ENCODE data around the gene NCKAP5.

Gene NCKAP5

DNA sequence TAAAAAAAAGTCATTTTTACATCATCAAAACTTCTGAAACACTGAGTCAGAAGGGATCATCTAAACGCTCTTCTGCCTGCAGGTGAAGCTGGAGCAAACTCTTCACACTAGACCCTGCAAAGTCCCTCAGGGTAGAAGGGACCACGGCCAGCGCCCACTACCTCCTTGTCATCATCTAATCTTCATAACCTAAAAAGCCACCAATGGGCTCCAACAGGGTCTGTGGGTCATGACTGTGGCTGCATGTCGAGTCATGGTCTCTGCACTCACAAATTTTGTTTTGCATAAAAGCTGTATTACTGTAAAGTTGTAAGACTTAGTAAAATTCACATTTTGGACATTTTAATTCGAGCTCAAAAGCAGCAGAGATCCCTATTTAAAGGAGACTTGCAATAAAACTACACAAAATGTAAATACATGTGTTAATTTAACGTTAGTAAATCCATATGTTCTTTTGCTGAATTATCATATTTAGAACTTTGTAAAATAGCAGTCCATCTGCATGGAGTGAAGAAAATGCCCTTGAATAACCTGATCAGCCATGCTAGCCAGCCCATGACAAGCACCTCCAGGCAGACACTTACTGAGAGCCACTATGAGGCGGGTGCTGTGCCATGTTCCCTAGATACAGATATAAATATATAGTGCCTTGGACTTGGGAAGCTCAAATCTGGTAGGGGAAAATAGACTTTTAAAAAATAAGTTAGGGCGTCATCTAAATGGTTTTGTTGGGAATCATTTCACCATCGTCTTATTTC lies 461.0 kb downstream of the NCKAP5 start:
- DNase-seq (ENCODE audit: low read depth in 1 of 2, low spot score in 1 of 2): no peak

DNA sequence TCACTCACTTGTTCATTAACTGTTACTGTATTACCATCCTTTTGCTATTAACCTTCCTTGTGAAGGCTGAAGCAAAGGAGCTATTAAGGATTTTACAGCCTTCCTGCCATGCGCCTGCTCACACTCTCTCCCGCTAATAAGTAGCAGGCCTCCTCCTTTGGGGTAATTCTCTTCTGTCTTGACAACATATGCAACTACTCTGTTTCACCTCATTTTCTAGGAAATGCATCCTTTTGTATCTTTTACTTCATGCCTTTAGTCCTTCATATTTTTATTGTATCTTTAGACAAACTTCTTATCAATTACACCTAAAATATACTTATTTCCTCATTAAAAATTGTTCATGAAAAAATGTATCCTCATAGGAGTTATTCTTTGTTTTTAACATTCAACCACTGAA lies 463.4 kb downstream of the NCKAP5 start:
- DNase-seq (ENCODE audit: low read depth in 1 of 2, low spot score in 1 of 2): no peak

DNA sequence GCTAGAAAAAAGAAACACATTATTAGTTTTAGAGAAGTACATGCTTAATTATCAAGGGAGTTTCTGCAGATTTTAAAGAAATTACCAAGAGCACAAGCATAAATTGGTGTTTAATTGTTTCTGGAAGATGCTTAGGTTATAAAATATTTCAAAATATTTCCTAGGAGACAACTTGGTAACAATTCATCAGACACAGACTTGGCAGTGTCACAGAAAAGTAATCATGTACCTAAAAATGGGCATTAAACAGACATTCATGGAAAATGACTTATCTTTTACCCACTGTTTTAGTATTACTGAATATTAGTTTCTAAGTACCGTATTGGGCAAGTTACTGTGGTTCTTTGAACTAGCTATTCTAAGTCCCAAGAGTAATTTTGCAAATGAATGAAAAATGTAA lies 469.5 kb downstream of the NCKAP5 start:
- no peak for DNase-seq (ENCODE audit: low read depth in 1 of 2, low spot score in 1 of 2)

DNA sequence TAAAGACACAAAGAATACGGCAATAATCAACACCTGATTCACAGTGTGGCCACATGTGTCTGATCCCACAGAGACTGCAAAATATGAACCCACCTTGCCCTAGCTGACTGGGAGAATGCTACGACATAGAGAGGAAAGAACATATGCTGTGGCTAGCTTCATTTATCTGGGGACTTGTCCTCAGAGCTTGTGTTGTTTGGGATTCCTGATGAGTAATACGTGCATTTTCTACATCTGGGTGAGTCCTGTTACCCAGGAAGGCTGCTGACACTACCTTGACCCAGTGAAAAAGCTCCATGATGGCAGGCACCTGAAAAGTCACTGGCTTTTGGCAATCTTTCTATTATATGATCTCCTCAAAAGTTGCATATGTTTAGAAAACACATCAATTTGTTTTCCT lies 470.6 kb downstream of the NCKAP5 start:
- no peak for DNase-seq (ENCODE audit: low read depth in 1 of 2, low spot score in 1 of 2)

DNA sequence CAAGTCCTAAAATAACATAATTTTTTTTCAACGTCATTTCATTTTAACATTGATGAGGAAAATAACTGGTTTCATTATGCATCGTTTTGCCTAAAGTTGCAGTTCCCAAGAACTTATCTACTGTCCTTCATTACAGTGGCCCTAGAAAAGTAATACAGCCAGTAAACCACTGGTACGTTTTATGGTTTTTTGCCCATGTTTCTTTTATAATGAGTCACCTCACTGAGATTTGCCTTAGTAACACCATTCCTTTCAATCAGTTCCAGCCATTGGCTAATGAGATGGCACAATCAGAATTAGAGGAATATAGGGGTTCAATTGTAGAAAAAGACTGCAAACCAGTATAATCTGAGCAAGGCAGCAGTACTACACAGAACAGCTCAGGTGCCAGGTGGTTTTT lies 475.7 kb downstream of the NCKAP5 start:
- DNase-seq (ENCODE audit: low read depth in 1 of 2, low spot score in 1 of 2): no peak

DNA sequence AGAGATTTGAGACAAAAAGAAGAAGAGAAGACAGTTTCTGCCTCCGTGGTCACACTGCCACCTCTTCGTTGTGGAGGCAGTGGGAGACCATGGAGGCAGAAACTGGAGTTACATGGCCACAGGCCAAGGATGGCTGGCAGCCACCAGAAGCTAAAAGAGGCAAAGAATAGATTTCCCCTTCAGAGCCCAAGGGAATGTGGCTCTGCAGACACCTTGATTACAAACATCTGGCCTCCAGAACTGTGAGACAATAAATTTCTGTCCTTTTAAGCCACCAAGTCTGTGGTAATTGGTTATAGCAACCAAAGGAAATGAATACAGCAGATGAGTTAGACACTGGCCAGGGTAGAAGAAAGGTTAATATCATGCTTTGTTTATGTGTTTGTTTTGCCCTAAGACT lies 477.9 kb downstream of the NCKAP5 start:
- no peak for DNase-seq (ENCODE audit: low read depth in 1 of 2, low spot score in 1 of 2)

DNA sequence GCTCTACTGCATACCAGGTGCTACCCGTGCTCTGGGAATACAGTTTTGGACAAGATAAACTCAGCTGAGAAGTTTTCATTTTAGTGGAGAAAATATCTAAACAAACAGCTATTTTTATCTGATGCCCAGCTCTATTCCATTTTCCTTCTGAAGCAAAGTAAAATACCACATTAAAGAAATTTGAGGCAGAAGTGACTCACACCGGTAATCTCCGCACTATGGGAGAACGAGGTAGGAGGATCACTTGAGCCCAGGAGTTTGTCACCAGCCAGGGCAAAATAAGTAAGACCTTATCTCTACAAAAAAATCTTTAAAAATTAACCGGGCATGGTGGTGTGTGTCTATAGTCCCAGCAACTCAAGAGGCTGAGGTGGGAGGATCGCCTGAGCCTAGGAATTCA lies 482.1 kb downstream of the NCKAP5 start:
- no peak for DNase-seq (ENCODE audit: low read depth in 1 of 2, low spot score in 1 of 2)

DNA sequence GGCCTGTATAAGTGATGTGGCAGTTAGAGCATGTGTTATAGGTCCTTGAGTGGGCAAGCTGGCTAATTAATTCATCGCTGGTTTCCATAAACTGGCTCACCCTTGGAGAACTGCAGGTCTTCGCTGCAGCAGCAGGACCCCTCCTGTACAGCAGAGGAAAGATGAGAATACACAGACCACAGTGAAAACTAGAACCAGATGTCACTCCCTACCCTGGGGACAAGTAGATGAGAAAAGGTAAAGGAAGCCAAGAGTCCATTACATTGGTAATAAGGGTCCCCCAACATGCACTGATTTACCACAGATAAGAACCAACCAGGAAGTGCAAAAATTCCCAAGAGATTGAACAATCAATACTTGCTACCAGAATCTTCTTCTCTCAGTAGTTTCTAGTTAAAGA lies 482.6 kb downstream of the NCKAP5 start:
- no peak for DNase-seq (ENCODE audit: low read depth in 1 of 2, low spot score in 1 of 2)

DNA sequence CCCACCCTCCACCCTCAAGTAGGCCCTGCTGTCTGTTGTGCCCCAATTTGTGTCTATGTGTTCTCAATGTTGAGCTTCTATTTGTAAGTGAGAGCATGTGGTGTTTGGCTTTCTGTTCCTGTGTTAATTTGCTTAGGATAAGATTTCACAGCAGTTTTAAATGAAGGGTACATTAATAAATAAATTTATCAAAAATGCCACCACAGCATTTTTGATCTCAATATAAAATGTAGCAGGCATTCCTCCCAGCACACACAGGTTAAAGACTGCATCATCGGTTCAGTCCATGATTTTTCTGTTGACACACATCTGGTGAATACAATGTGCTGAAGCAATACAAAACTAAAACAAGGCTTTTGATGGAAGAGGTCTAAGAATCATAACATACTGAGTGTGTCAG lies 486.2 kb downstream of the NCKAP5 start:
- no peak for DNase-seq (ENCODE audit: low read depth in 1 of 2, low spot score in 1 of 2)

DNA sequence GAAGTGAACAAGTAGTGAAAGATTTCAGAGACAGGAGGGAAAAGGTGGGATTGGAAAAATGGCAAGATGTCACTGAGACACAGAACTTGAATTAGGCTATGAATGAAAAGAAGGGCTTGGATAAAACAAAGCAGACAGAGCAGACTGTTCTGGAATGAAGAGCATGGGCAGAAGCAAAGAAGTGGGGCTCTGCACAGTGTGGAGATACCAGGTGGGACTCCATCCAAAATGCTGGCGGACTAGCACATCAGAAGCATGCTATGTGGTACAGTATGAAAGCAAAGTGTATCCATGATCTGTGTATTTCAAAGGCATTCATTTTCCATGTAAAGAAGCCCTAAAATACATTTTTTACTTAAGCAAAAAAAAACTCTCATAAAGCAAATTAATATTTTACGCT lies 487.4 kb downstream of the NCKAP5 start:
- DNase-seq (ENCODE audit: low read depth in 1 of 2, low spot score in 1 of 2): no peak

DNA sequence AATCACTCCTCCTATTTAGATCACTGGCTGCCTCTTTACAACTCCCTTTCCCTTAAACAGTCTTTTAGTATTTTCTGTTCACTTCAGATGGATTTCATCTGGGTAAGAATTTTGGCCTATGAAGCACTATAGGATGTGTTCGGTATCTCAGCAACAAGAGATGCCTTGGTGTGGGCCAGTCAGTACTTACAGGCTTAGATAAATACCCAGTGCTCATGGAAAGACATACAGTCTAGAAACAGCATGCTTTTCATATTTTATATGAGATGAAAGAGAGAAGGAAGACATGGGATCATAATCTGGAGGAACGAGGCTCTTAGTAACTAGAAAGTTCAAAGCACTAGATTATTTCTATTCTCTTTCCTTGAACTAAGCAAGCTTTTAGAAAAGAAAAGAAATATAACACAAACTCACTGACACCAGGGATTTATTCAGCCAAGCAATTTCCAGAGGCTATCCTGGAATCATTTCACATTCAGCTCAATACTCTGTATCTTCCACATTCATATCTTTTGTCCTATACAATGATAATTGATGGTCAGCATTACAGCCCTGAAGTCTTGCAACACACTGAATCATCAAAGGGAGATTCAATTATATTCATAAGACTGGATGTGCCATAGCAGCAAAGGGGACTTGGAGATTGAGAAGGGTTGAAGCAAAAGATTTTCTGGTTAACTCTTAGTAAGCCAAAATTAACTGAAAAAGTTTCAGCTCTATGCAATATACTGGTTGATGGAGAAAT lies 489.4 kb downstream of the NCKAP5 start:
- no peak for DNase-seq (ENCODE audit: low read depth in 1 of 2, low spot score in 1 of 2)

DNA sequence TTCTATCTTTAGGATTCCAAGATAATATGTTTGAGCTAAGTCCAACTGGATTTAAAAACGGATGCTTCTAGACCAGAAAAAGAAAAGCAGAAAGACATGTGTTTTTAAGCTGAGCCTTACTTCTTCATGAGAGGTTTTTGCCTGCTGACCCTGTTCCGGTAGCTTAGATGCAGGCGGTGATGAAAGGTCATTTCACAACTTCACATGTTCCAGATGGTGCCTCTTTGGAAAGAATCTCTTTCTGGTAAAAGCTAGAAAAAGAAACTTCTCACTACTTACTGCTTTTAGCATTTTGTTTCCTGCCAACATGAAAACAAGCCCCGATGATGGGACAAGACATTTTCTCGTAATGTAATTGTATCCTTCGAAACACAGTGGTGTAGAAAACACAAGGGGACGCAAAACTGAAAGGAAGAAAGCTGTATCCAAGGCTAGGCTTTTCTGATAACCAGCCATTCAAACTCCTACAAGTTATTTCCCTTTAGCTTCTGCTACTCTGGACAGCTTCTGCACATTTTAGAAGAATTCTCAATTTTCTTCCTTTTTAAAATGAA lies 490.9 kb downstream of the NCKAP5 start:
- DNase-seq (ENCODE audit: low read depth in 1 of 2, low spot score in 1 of 2): no peak

DNA sequence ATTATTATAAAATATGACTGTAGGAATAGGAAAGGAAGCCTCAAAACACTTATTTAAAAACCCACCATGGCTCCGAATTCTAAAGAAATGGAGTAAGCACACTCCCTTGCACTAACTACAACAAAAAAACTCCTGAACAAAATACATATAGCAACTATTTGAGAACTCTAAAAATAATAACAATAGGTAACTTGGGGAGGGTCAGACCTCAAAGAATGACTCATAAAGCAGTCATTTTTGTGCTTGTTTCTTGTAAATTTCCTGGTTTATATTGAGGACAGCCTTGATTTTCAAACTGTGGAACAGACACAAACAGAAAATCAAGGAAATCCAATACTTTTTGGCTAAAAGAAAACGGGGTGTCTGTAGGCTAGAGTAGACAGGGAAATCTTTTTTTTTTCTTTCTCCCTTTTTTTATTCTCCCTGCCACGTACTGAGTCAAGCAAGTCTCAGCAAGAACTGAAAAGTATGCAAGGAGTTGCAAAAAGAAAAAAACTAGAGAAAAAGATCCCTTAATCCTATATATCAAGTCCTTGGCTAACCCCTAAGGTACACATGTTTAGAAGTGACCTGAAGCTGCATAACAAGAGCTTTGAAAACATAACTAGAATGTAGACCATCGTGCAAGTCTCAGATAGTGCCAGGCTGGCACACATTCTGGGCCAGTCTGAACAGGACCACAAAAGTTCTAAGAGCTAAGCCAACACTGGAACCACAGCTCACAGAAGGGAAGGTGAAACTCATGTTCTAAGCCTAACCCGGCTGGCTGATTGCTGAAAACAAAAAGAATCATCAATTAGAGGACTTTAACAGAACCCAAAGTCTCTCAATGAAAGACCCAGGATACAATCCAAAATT lies 495.2 kb downstream of the NCKAP5 start:
- no peak for DNase-seq (ENCODE audit: low read depth in 1 of 2, low spot score in 1 of 2)

DNA sequence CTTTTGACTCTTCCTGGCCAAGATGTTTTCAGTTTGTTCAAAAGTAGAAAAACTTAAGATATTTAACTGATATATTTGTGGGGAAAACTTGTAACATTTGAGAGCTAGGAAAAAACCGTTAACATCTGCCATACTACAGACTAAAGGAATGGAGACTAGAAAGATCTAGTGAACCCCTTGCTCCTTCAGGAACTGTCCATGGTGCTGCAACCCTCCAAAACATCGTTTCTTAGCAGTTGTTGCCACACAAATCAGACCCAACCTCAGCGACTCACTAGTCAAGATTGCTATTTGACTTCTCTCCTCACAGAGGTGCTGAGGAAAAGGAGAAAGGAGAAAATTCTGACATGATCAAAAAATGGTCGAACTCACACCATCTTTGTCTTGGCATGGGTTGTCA lies 504.5 kb downstream of the NCKAP5 start:
- no peak for DNase-seq (ENCODE audit: low read depth in 1 of 2, low spot score in 1 of 2)

DNA sequence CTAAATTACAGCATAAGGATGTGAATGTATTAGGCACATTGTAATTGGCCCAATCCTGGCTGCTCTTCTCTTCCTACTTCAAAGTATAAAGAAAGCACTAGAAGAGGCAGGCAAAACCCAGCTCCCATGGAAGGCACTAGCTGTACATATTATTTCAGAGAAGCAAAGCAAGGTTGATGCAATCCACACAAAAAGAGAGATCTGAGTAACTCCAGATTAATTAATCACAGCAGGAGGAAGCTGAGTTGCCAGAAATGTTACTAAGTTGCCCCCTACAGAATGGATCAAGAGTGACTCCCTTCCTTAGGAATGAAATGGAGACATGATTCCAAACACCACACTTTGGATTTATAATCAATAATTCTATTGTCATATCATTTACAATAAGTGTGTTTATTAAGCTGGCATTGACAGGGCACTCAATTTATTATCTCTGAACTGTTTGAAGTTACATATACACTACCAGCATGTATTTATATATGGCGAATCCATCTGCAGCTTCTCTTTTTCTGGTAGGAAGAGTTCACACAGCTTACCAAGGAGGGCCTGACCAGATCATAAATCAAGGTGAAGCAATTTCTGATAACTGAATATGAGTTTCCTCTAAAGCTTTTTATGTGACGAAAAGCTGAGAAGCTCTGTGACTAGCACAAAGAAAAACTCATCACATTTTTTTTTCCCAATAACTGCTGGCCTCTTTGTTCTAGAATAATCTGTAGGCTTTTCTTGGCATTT lies 505.2 kb downstream of the NCKAP5 start:
- DNase-seq (ENCODE audit: low read depth in 1 of 2, low spot score in 1 of 2): no peak

DNA sequence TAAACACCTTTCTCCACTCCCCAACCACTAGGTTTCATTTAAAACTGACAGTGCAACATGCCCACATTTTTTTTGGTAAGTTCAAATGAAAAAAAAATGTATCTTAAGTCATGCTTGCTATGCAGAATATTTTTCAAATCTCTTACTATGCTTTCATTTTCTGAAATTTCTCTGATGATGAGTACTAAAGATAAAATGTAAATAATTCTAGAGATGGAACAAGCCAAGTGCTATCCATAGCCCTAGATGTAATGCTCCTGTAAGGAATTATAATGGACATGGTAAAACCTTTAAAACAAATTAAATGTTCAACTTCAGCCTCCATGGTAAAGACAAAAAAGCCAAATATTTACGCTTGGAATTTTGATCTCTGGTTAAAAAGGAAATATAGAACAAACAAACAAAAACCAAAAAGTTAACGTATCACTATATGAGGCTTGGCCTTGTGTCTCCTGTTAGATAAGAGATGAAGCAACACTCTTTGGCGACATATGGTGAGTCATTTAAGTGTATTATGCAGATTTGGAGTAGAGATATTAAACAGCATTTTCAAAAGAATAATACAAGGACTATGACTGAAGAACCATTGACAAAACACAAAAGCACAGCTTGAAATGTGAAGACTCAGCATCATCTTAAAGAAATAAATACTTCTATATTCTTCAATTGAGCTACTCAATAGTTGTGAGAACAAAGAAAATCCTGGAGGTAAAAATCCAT lies 506.2 kb downstream of the NCKAP5 start:
- DNase-seq (ENCODE audit: low read depth in 1 of 2, low spot score in 1 of 2): no peak

DNA sequence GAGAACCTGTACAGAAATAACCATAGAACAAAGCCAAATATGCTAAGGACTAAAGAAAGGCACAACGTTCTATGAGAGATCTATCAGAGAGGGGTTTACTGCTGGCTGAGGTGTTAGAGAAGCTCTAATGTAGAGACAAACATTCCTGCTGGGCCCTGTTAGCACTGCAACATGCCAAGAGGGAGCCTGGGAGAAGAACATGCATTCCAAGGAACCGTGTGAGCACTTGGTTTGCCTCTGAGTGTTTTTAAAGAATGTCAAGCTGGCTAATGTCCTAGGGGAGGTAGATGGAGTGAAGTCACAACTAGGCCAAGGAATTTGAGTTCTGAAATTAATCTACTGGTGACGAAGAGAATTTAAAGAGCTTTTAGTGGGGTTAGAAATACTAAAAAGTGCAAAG lies 514.0 kb downstream of the NCKAP5 start:
- DNase-seq (ENCODE audit: low read depth in 1 of 2, low spot score in 1 of 2): no peak

DNA sequence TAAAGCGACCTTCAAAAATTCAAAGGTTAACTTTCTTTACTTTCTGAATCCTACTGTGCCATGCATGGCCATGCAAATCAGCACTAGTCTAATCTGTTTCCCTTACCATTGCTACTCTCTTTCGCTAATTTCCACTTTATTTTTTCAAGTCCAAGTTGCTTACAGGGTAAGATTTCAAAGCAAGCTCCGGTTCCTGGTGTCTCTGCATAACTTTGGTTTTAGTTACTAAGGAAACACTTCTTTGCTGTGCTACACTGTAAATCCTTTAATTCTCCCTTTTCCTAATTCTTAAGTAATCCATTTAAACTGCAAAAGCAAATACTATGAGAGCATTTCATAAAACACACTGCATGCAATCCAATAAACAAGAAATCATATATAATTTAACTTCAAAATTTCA lies 514.7 kb downstream of the NCKAP5 start:
- DNase-seq (ENCODE audit: low read depth in 1 of 2, low spot score in 1 of 2): no peak

DNA sequence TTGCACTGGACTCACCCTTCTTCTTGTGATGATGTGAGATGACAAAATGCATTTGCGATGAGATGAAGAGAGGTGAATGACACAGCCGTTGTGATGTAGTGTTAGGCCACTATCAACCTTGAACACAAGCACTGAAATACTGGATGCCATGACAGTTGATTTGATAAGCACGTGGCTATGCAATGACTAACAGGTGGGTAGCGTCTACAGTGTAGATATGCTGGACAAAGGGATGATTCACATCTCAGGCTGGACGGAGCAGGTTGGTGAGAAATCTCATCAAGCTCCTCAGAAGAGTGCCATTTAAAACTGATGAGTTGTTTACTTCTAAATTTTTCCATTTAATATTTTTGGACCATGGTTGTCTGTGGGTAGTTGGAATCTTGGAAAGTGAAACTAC lies 522.5 kb downstream of the NCKAP5 start:
- no peak for DNase-seq (ENCODE audit: low read depth in 1 of 2, low spot score in 1 of 2)

DNA sequence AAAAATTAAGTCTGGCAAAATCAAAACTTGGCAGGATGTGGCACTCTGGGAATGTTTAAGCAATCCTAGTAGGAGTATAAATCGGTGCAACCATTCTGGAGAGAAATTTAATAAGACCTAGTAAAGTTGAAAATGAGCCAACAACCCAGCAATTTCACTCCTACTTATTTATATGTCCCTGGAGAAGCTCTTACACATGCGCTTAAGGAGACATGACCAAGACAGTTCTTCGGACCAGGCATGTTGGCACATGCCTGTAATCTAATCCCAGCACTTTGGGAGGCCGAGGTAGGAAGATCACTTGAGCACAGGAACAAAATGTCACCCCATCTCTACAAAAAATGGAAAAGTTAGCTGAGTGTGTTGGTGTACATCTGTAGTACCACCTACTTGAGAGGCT lies 523.7 kb downstream of the NCKAP5 start:
- no peak for DNase-seq (ENCODE audit: low read depth in 1 of 2, low spot score in 1 of 2)

Measured in stimulated activated CD4-positive, alpha-beta T cell treated with anti-CD3 and anti-CD28 coated beads, Interleukin-15, amount 100 ng/mL, for 1 hour (primary cell).